ENCODE results near the gene LTBP2. TPM values are rescaled to one million over a fixed set of nuclear protein-coding genes. Genes with fewer than 3 reads are reported as not detected.

LTBP2 gene
- total RNA-seq, 3 donors from 2014 or later, result 0.21 to 0.35 (median 0.30) TPM

DNA sequence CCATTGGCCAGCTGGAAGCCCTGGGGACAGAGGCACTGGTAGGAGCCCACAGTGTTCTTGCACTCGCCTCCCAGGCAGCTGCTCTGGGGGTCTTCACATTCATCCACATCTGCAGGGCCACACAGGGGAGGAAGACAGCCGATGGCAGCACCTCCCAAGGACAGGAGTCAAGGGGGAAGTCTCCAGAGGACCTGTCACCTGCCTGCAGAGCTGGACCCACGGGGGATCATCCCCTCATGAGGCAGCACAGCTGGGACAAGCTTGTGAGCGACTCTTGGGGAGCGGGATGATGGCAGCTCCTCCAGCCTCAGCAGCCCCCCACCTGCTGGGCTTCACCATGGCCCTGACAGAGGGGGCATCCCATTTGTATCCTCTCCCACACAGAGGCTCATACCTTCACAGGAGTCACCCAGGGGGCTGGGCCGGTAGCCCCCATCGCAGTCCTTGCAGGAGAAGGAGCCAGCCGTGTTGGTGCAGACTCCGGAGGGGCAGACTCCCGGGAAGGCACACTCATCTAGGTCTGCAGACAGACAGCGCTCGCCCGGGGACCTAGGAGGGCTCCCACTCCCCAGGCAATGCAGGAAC is 103.1 kb downstream of the LTBP2 start:
- DNase-seq, result no peak
- no peak overlapping the region for H3K4me3 Mint-ChIP-seq
- no peaks in the 10 kb centered on the region for H3K4me1 Mint-ChIP-seq (ENCODE audit: low read depth)
- no peaks in the 10 kb centered on the region for H3K36me3 Mint-ChIP-seq (ENCODE audit: insufficient read depth)
- no peaks in the 10 kb centered on the region for H3K9me3 Mint-ChIP-seq
- ATAC-seq, result no peak
- peaks cover 8% of the 10 kb centered on the region for H3K27me3 Mint-ChIP-seq (ENCODE audit: low read depth)

DNA sequence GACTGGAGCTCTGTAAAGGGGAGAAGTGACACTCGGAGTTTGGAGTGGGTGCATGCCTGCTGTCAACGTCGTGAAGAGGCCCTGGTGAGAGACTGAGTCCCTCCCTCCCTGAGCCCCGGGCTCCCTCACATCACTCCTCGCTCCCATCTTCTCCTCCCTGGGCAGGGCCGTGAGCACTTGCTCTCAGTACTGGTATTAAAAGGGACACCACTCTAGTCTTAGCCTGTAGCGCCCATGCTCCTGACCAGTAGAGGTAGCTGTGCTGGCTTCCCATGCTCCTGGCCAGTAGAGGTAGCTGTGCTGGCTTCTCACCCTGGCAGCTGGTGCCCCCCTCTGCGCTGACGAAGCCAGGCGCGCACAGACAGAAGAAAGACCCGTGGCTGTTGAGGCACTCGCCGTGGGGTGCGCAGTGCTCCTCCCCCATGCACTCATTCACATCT is 103.7 kb downstream of the LTBP2 start:
- ATAC-seq (no peak), DNase-seq (no peak)
- Mint-ChIP-seq H3K9me3 (no peaks in the 10 kb centered on the region), H3K36me3 (ENCODE audit: insufficient read depth) (no peaks in the 10 kb centered on the region), H3K4me1 (ENCODE audit: low read depth) (no peaks in the 10 kb centered on the region), H3K27me3 (ENCODE audit: low read depth) (peaks cover 6% of the 10 kb centered on the region), H3K4me3 (no peak overlapping the region)

DNA sequence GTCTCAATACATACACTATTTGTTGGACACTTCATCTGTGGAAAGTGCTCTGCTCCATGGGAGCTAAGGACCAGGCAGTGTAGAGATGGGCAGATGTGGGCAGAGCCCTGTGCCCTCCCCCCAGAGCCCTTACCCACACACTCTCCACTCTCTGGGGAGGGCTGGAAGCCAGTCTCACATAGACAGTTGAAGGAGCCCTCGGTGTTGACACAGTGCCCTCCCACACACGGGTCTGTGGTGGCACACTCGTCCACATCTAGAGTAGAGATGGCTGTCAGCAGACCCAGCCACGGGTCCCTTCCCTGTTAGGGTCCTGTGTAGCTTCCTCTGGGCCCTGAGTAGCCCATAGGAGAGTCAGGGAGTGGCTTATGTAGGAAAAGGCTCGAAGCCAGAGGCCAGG is 104.2 kb downstream of the LTBP2 start:
- no peaks in the 10 kb centered on the region for H3K9me3 Mint-ChIP-seq
- H3K36me3 Mint-ChIP-seq (ENCODE audit: insufficient read depth), result no peaks in the 10 kb centered on the region
- peaks cover 6% of the 10 kb centered on the region for H3K27me3 Mint-ChIP-seq (ENCODE audit: low read depth)
- DNase-seq (no peak), ATAC-seq (no peak)
- no peaks in the 10 kb centered on the region for H3K4me1 Mint-ChIP-seq (ENCODE audit: low read depth)
- no peak overlapping the region for H3K4me3 Mint-ChIP-seq

DNA sequence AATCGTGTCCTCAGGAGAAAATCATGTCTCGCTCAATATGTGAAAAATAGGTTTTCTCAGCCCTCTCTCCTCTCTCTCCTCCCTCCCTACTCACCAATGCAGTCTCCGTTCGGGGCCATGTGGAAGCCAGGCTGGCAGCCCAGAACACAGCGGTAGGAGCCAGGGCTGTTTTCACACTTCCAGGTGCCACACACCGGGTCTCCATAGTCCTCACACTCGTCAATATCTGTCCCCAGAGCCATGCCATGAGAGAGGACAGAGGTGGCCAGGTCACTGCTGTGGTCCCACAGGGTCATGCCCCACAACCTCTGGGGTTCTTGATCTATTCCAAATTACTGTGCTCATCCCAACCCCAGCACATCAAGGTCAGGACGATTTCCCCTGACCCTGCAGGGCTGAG is 105.0 kb downstream of the LTBP2 start:
- no peak overlapping the region for H3K4me3 Mint-ChIP-seq
- H3K27me3 Mint-ChIP-seq (ENCODE audit: low read depth), result peaks cover 6% of the 10 kb centered on the region
- no peaks in the 10 kb centered on the region for H3K36me3 Mint-ChIP-seq (ENCODE audit: insufficient read depth)
- no peak for ATAC-seq
- no peaks in the 10 kb centered on the region for H3K4me1 Mint-ChIP-seq (ENCODE audit: low read depth)
- no peaks in the 10 kb centered on the region for H3K9me3 Mint-ChIP-seq
- no peak for DNase-seq

DNA sequence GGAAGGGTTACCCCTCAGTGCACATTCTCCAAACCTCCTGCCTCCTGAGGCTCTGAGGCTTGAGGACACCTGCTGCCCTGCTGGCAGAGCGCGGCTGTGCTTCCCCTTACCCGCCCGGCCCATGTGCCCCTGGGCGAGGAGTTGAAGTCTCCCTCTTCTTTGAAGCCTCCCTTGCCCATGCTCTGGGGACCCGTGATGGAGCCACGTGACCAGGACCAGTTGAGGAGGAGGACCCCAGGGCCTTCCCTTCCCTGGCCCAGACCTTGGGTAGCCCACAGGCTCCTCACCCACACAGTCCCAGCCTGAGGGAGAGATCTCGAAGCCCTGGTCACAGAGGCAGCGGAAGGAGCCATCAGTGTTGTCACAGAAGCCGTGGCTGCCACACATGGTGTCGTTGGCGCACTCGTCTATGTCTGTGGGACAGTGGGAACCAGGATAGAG is 105.6 kb downstream of the LTBP2 start:
- no peaks in the 10 kb centered on the region for H3K9me3 Mint-ChIP-seq
- DNase-seq (no peak), ATAC-seq (no peak)
- no peaks in the 10 kb centered on the region for H3K36me3 Mint-ChIP-seq (ENCODE audit: insufficient read depth)
- H3K4me1 Mint-ChIP-seq (ENCODE audit: low read depth), result no peaks in the 10 kb centered on the region
- H3K27me3 Mint-ChIP-seq (ENCODE audit: low read depth), result peaks cover 6% of the 10 kb centered on the region
- no peak overlapping the region for H3K4me3 Mint-ChIP-seq

DNA sequence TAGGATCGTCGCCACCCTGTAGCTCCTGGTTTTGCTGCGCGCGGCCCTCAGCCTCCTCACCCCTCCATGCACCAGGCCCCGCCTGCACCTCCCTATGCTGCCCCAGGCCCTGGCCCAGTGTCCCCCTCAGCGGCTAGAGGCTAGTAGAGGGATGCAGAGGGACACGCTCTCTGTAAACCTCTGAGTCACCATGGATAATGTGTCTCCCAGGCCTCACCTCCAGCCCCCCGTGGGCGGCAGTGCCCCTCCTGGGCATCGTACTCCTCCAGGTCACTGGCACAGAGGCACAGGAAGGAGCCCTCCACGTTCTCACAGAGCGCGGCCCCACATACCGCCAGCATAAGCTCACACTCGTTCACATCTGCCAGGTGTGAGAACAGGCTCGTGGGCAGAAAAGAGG is 106.2 kb downstream of the LTBP2 start:
- Mint-ChIP-seq H3K4me3 (no peak overlapping the region), H3K36me3 (ENCODE audit: insufficient read depth) (no peaks in the 10 kb centered on the region)
- ATAC-seq, result no peak

DNA sequence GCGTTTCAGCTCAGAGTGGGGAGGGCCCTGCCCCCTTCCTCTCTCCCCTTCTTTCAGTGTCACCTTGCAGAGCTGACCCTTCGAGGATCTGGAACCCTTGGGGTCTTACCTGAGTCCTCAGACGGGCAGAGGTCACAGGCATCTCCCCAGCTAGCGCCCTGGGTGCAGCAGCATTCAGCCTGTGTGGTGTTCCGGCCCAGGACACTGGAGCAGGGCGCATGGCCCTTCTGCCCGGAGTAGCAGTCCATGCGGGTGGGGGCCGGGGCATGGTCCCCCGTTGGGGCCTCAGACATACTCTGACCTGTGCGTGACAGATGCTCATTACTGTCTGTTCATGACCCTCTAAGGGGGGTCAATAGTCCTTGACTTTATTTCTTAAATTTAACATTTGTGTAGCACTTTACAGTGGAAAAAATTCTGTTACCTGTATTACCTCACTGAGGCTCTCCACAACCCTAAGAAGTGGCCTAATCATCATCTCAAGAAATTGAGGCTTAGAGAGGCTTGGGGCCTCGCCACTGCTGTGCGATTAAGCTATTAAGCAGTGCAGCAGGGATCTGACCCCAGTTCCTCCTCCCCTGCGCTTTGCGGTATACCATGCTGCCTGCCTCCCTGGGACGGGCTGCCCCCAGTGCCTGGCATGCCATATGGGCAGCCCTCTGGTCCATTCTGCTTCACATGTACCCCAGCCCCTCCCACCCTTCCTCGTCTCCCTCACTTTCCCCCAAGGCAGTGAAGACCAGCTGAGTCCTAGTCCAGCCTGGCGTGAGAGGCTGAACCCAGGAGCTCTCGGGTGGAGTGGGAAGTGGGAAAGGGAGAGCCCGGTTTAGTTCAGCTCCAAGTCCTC is 106.9 kb downstream of the LTBP2 start:
- no peaks in the 10 kb centered on the region for H3K9me3 Mint-ChIP-seq
- peaks cover 2% of the 10 kb centered on the region for H3K27me3 Mint-ChIP-seq (ENCODE audit: low read depth)
- ATAC-seq, result no peak
- no peaks in the 10 kb centered on the region for H3K4me1 Mint-ChIP-seq (ENCODE audit: low read depth)
- H3K4me3 Mint-ChIP-seq, result no peak overlapping the region
- no peaks in the 10 kb centered on the region for H3K36me3 Mint-ChIP-seq (ENCODE audit: insufficient read depth)
- no peak for DNase-seq

More for the DNA sequence above, 106.2 kb downstream of the LTBP2 start:
- peaks cover 2% of the 10 kb centered on the region for H3K27me3 Mint-ChIP-seq (ENCODE audit: low read depth)
- DNase-seq, result no peak
- H3K4me1 Mint-ChIP-seq (ENCODE audit: low read depth), result no peaks in the 10 kb centered on the region
- H3K9me3 Mint-ChIP-seq, result no peaks in the 10 kb centered on the region

DNA sequence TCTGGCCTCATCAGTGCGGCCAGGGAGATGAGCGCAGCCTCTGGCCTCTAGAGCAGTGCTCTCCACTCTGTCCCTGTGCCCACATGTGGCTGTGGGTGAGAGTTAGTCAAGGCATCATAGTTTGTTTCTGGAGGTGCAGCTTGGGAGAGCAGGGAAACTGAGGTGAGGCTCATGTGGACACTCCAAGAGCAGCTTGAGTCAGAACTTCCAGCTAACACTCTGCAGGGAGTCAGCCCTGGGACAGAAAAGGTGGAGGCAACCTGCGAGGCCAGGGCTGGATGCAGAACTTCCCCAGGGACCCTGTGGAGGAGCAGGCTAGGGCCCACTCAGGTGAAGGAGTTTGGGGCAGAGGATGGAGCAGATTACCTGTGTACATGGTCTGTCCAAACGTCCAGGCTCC is 107.6 kb downstream of the LTBP2 start:
- ATAC-seq, result no peak
- no peak overlapping the region for H3K4me3 Mint-ChIP-seq
- DNase-seq, result no peak
- no peaks in the 10 kb centered on the region for H3K27me3 Mint-ChIP-seq (ENCODE audit: low read depth)
- H3K4me1 Mint-ChIP-seq (ENCODE audit: low read depth), result no peaks in the 10 kb centered on the region
- no peaks in the 10 kb centered on the region for H3K36me3 Mint-ChIP-seq (ENCODE audit: insufficient read depth)
- H3K9me3 Mint-ChIP-seq, result no peaks in the 10 kb centered on the region

DNA sequence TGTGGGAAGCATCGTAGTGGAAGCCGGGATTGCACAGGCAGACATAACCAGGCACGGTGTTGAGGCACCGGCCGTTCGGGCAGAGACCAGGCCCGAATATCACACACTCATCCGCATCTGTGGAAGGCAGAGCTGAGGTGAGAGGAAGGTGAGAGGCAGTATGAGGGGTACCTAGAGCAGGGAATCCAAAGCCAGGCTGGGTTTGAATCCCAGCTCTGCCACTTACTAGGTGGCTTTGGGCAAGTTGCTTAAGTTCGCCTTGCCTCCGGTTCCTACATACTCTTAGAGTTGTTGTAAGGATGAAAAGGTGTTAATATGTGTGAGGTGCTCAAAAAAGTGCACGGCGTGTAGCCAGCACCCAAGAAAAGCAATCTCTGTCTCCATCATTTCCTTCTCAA is 108.1 kb downstream of the LTBP2 start:
- Mint-ChIP-seq H3K27me3 (ENCODE audit: low read depth) (no peaks in the 10 kb centered on the region), H3K4me3 (no peak overlapping the region), H3K9me3 (no peaks in the 10 kb centered on the region), H3K4me1 (ENCODE audit: low read depth) (peaks cover 2% of the 10 kb centered on the region), H3K36me3 (ENCODE audit: insufficient read depth) (peaks cover 2% of the 10 kb centered on the region)
- ATAC-seq, result no peak
- no peak for DNase-seq

DNA sequence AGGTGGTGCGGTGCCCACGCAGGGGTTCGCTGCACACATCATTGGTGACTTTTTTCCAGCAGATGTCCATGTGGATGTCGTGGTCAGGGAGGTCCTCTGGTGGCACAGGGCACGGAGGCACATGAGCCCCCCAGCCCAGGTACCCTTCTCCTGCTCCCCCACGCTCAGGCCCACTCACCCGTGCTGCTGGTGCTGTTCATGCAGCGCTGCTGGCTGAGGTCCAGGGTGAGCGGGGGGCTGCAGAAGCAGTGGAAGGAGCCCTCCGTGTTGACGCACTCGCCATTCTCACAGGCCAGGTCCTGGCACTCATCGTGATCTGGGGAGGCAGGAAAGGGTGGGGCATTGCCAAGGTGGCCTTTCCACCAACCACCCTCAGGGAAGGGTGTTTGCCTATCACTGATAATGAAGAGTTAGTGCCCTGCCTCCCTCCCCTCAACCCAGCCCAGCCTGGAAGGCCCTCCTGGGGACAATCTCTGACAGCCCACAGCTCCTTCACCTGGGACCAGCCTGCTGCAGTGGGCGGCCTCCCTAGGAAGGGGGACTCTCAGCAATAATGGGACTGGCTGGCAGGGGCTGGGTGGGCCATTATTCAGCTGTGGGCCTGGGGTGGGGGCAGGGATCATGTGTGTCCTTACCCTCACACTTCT is 108.6 kb downstream of the LTBP2 start:
- H3K27me3 Mint-ChIP-seq (ENCODE audit: low read depth), result no peaks in the 10 kb centered on the region
- H3K9me3 Mint-ChIP-seq, result no peaks in the 10 kb centered on the region
- DNase-seq (no peak), ATAC-seq (no peak)
- peaks cover 5% of the 10 kb centered on the region for H3K36me3 Mint-ChIP-seq (ENCODE audit: insufficient read depth)
- H3K4me1 Mint-ChIP-seq (ENCODE audit: low read depth), result peaks cover 2% of the 10 kb centered on the region
- no peak overlapping the region for H3K4me3 Mint-ChIP-seq

DNA sequence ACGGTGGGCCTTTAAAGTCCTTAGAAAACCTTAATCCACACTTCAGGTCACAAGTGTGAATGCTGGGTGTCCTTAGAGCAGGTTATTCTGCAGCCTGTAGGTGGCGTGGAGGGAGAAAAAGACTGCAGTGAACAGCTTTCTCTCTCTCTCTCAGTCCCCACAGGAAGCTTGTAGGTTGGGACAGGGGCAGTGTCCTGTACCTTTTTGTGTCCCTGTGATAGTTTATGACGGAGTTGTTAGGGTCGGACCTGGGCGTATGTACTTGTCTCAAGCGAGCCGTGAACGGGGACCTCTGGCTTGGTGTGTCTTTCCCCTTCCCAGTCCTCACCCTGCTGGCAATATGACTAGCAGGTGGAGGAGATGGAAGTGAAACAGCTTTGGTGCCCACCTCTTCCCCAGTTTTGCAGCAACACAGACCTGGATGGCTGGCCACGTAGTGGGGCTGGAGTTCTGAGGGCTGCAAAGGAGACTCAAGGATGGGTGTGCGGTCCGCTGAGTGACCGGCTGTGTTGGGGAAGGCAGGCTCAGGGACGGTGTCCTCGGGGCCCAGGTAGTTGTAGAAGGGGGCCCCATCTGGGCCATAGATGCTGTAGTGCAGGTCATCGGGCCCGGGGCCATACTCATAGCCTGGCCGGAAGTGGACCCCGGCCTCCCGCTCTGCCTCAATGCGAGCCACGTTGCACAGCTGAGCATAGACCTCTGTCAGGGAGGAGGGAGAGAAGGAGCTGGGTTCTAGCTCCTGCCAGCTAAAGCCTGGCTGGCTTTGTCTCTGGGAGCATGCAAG is 109.6 kb downstream of the LTBP2 start:
- DNase-seq, result no peak
- H3K9me3 Mint-ChIP-seq, result no peaks in the 10 kb centered on the region
- peaks cover 6% of the 10 kb centered on the region for H3K36me3 Mint-ChIP-seq (ENCODE audit: insufficient read depth)
- ATAC-seq, result no peak
- peaks cover 2% of the 10 kb centered on the region for H3K4me1 Mint-ChIP-seq (ENCODE audit: low read depth)
- no peak overlapping the region for H3K4me3 Mint-ChIP-seq
- no peaks in the 10 kb centered on the region for H3K27me3 Mint-ChIP-seq (ENCODE audit: low read depth)

DNA sequence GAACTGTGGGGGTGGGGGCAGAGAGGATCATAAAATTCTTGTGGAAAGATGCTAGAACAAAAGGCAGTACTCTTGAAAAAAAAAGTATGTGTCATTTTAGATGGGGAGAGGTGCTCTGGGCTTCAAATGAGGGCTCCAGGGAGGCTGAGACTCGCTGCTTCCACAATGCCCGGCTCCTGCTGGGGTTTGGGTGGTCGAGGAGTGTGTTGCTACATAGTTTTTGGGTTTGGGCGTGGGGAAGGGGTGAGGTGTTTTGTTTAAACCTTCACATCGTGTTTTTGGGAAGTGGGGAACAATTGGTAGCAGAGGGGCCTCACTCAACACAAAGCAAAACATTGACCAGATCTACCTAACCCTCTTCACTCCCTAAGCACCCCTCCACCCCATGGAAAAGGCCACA is 110.3 kb downstream of the LTBP2 start:
- Mint-ChIP-seq H3K4me1 (ENCODE audit: low read depth) (peaks cover 2% of the 10 kb centered on the region), H3K4me3 (no peak overlapping the region), H3K27me3 (ENCODE audit: low read depth) (no peaks in the 10 kb centered on the region), H3K36me3 (ENCODE audit: insufficient read depth) (peaks cover 6% of the 10 kb centered on the region), H3K9me3 (no peaks in the 10 kb centered on the region)
- DNase-seq, result no peak
- ATAC-seq, result no peak

DNA sequence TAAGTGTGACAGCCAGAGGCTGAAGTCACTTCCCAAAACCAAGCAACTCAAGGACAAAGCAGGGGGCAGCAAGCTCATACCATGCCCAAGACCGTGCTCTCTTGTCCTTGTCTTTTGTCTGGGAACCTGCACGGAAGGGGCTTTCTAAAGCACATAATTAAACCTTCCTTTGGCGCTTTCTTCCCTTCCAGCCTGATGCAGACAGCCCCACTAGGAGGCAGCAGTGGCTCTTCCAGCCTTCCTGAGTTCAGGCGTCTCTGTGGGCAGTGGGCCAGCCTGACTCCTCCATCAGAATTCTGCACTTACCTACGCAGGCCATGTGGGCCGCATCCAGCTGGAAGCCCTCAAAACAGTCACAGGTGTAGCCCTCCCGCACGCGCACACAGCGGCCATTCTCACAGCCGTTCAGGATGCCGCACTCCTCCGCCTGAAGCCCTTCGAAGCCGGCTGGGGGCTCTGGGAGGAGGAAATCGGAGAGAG is 110.9 kb downstream of the LTBP2 start:
- peaks cover 4% of the 10 kb centered on the region for H3K4me1 Mint-ChIP-seq (ENCODE audit: low read depth)
- no peaks in the 10 kb centered on the region for H3K27me3 Mint-ChIP-seq (ENCODE audit: low read depth)
- DNase-seq, result no peak
- no peaks in the 10 kb centered on the region for H3K9me3 Mint-ChIP-seq
- no peak for ATAC-seq
- peaks cover 6% of the 10 kb centered on the region for H3K36me3 Mint-ChIP-seq (ENCODE audit: insufficient read depth)
- H3K4me3 Mint-ChIP-seq, result no peak overlapping the region
